Measurements from ENCODE around the gene CAMKMT. TPM values are rescaled to one million over a fixed set of nuclear protein-coding genes. Genes with fewer than 3 reads are reported as not detected.

The CAMKMT gene
- total and polyA plus RNA-seq, 2 donors (not counting 1 experiment from before 2014, with no cell fraction given) = 6.2 to 23.3 TPM

DNA sequence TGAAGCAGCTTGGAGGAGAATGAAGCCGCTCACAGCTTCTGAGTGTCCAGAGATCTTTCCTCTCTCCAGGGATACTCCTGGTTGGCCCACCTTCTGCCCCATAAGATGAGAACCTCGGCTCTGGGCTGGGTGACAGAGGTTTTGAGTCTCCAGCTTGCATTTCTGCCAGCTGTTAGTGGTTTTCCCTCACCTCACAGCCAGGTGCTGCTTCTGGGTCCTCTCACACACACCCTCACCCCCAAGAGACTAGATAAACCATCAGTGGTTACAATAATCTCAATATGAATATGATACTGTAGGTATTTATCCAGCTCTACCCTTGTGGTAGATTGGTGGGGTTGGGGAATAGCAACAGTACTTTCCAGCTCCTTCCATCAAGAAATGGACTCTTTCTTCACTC, 418.0 kb downstream of the CAMKMT start:
- no peaks in the 10 kb centered on the region for H4K20me1 ChIP-seq (ENCODE audit: control insufficient read depth, insufficient read depth, low read length, poor library complexity, severe bottlenecking)
- CTCF ChIA-PET = interaction anchor here (0.9 kb wide), 1 partner anchor 300 kb away, joined by 7 read pairs; no protein-coding TSS in a partner anchor
- Mint-ChIP-seq H3K9me3 (ENCODE audit: insufficient read depth) (no peaks in the 10 kb centered on the region), H3K27ac (no peak overlapping the region), H3K27me3 (no peaks in the 10 kb centered on the region), H3K4me3 (peak overlapping the region; percentile 84), H3K4me1 (peaks cover 36% of the 10 kb centered on the region)
- POLR2A ChIA-PET = no interaction called here
- DNase-seq = no peak
- H3K4me2 ChIP-seq (replicated peaks; ENCODE audit: low read depth, low read length, poor library complexity, severe bottlenecking) = peak overlapping the region; percentile 81
- no peak for ATAC-seq (ENCODE audit: low read depth)
- H3K27ac ChIP-seq (ENCODE audit: low read length in 2 of 2) = no peak overlapping the region
- no peaks in the 10 kb centered on the region for H3K27me3 ChIP-seq (replicated peaks in 1 of 4; ENCODE audit: control extremely low read depth in 1 of 4, control insufficient read depth in 3 of 4, insufficient read depth in 4 of 4, low read length in 3 of 4)
- no peak overlapping the region for H3K9ac ChIP-seq (ENCODE audit: low read length)
- no peaks in the 10 kb centered on the region for H3K79me2 ChIP-seq (ENCODE audit: control insufficient read depth, insufficient read depth, low read length)
- no peak for TF ChIP-seq EZH2 (IDR thresholded peaks at IDR 0.05; ENCODE audit: borderline replicate concordance, insufficient read depth, low read depth, low read length, poor library complexity, severe bottlenecking)
- TF ChIP-seq, protein P1, sequence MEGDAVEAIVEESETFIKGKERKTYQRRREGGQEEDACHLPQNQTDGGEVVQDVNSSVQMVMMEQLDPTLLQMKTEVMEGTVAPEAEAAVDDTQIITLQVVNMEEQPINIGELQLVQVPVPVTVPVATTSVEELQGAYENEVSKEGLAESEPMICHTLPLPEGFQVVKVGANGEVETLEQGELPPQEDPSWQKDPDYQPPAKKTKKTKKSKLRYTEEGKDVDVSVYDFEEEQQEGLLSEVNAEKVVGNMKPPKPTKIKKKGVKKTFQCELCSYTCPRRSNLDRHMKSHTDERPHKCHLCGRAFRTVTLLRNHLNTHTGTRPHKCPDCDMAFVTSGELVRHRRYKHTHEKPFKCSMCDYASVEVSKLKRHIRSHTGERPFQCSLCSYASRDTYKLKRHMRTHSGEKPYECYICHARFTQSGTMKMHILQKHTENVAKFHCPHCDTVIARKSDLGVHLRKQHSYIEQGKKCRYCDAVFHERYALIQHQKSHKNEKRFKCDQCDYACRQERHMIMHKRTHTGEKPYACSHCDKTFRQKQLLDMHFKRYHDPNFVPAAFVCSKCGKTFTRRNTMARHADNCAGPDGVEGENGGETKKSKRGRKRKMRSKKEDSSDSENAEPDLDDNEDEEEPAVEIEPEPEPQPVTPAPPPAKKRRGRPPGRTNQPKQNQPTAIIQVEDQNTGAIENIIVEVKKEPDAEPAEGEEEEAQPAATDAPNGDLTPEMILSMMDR (IDR thresholded peaks at IDR 0.05) = no peak
- 72% methylated on average over 2 of the region's 2 CpGs for WGBS (ENCODE audit: insufficient coverage)
- intact Hi-C loops (cut with micrococcal nuclease) = loop anchor here (1.0 to 5.0 kb wide), 2 partner anchors 28 to 1182 kb away; partner anchors contain the start of gene THADA
- no peak overlapping the region for H2AFZ ChIP-seq (ENCODE audit: insufficient read depth, low read depth, low read length, poor library complexity, severe bottlenecking)
- H3K36me3 ChIP-seq (replicated peaks in 1 of 2; ENCODE audit: control extremely low read depth in 1 of 2, control insufficient read depth in 1 of 2, extremely low read depth in 1 of 2, insufficient read depth in 2 of 2, low read length in 1 of 2) = no peaks in the 10 kb centered on the region
- H3K4me3 ChIP-seq (ENCODE audit: control extremely low read depth in 1 of 5, extremely low read depth in 1 of 5, insufficient read depth in 1 of 5, low read depth in 2 of 5, low read length in 4 of 5) = no peak overlapping the region
- H3K9me3 ChIP-seq (ENCODE audit: control extremely low read depth in 1 of 3, control insufficient read depth in 2 of 3, insufficient read depth in 1 of 3, low read length in 2 of 3) = peaks cover 0 to 5% (median 0%) of the 10 kb centered on the region in 3 donors
- H3K4me1 ChIP-seq (ENCODE audit: control insufficient read depth in 2 of 2, insufficient read depth in 2 of 2, low read length in 2 of 2) = peaks cover 26 to 33% of the 10 kb centered on the region in 2 donors

DNA sequence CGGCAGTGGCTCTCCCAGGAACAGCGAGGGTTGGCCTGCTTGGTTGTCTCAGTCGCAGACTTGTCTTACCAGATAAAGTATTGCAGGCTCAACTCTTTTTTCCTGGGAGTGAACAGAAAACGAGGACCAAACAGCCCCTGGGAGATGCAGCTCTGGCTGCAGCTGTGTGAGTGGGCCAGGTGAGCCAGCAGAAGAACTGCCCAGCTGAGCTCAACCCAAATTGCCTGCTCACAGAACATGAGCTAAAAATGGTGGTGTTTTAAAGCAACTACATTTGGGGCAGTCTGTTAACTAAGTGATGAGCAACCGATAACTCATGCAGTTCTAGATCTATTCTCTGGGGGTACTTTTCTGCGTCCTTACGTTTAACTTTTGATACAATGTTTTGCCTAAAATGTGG, 418.7 kb downstream of the CAMKMT start:
- no peak overlapping the region for H2AFZ ChIP-seq (ENCODE audit: insufficient read depth, low read depth, low read length, poor library complexity, severe bottlenecking)
- ATAC-seq (ENCODE audit: low read depth) = no peak
- H3K4me1 Mint-ChIP-seq = peaks cover 36% of the 10 kb centered on the region
- H3K79me2 ChIP-seq (ENCODE audit: control insufficient read depth, insufficient read depth, low read length) = no peaks in the 10 kb centered on the region
- no peak for TF ChIP-seq EZH2 (IDR thresholded peaks at IDR 0.05; ENCODE audit: borderline replicate concordance, insufficient read depth, low read depth, low read length, poor library complexity, severe bottlenecking)
- TF ChIP-seq, protein P1 (IDR thresholded peaks at IDR 0.05) = no peak
- intact Hi-C loops (cut with micrococcal nuclease) = no loop called here
- POLR2A ChIA-PET = no interaction called here
- no peak overlapping the region for H3K4me2 ChIP-seq (replicated peaks; ENCODE audit: low read depth, low read length, poor library complexity, severe bottlenecking)
- no peak overlapping the region for H3K27ac Mint-ChIP-seq
- peaks cover 26 to 33% of the 10 kb centered on the region in 2 donors for H3K4me1 ChIP-seq (ENCODE audit: control insufficient read depth in 2 of 2, insufficient read depth in 2 of 2, low read length in 2 of 2)
- H3K27me3 Mint-ChIP-seq = no peaks in the 10 kb centered on the region
- CTCF ChIA-PET = no interaction called here
- DNase-seq = no peak
- no peak overlapping the region for H3K4me3 Mint-ChIP-seq
- H3K36me3 ChIP-seq (replicated peaks in 1 of 2; ENCODE audit: control extremely low read depth in 1 of 2, control insufficient read depth in 1 of 2, extremely low read depth in 1 of 2, insufficient read depth in 2 of 2, low read length in 1 of 2) = no peaks in the 10 kb centered on the region
- H3K27ac ChIP-seq (ENCODE audit: low read length in 2 of 2) = no peak overlapping the region
- H3K9me3 Mint-ChIP-seq (ENCODE audit: insufficient read depth) = no peaks in the 10 kb centered on the region
- no peak overlapping the region for H3K9ac ChIP-seq (ENCODE audit: low read length)
- peaks cover 0 to 5% (median 0%) of the 10 kb centered on the region in 3 donors for H3K9me3 ChIP-seq (ENCODE audit: control extremely low read depth in 1 of 3, control insufficient read depth in 2 of 3, insufficient read depth in 1 of 3, low read length in 2 of 3)
- 97% methylated on average over 4 of the region's 7 CpGs for WGBS (ENCODE audit: insufficient coverage)
- H3K27me3 ChIP-seq (replicated peaks in 1 of 4; ENCODE audit: control extremely low read depth in 1 of 4, control insufficient read depth in 3 of 4, insufficient read depth in 4 of 4, low read length in 3 of 4) = no peaks in the 10 kb centered on the region
- no peaks in the 10 kb centered on the region for H4K20me1 ChIP-seq (ENCODE audit: control insufficient read depth, insufficient read depth, low read length, poor library complexity, severe bottlenecking)
- H3K4me3 ChIP-seq (ENCODE audit: control extremely low read depth in 1 of 5, extremely low read depth in 1 of 5, insufficient read depth in 1 of 5, low read depth in 2 of 5, low read length in 4 of 5) = no peak overlapping the region

Measured in B cell (primary cell).